ENCODE results near the gene NQO1. TPM values are rescaled to one million over a fixed set of nuclear protein-coding genes. Genes with fewer than 3 reads are reported as not detected.

The NQO1 gene
- total RNA-seq, 2 experiments from 2014 or later = 0.25 to 0.80 TPM

GRCh38 chr16:69744363-69745231 is 18.2 kb upstream of the NQO1 start:
- Mint-ChIP-seq H3K36me3 (ENCODE audit: low read depth) (peaks cover 86% of the 10 kb centered on the region), H3K9me3 (no peaks in the 10 kb centered on the region), H3K4me3 (no peak overlapping the region), H3K27me3 (no peaks in the 10 kb centered on the region), H3K4me1 (ENCODE audit: low read depth) (no peaks in the 10 kb centered on the region), H3K27ac (no peak overlapping the region)
- TF ChIP-seq CTCF (IDR thresholded peaks at IDR 0.05) = no peak
- Histone ChIP-seq H3K4me3 (ENCODE audit: low read length) (no peak overlapping the region), H3K27me3 (ENCODE audit: control insufficient read depth in 1 of 2, insufficient read depth in 2 of 2, low read length in 2 of 2) (no peaks in the 10 kb centered on the region), H3K4me1 (ENCODE audit: insufficient read depth, low read length) (no peaks in the 10 kb centered on the region), H3K27ac (ENCODE audit: low read depth in 1 of 2, low read length in 2 of 2) (no peak overlapping the region), H3K36me3 (ENCODE audit: insufficient read depth, low read length) (peaks cover 91% of the 10 kb centered on the region), H3K9me3 (ENCODE audit: control insufficient read depth in 1 of 2, insufficient read depth in 1 of 2, low read length in 2 of 2) (no peaks in the 10 kb centered on the region)
- ChIA-PET CTCF (no interaction called here), POLR2A (no interaction called here)
- ATAC-seq (ENCODE audit: poor library complexity) (no peak), DNase-seq (no peak)
- intact Hi-C loops (cut with DNase I, micrococcal nuclease) = no loop called here

GRCh38 chr16:69741951-69742904 is 15.9 kb upstream of the NQO1 start:
- peaks cover 68% of the 10 kb centered on the region for H3K36me3 ChIP-seq (ENCODE audit: insufficient read depth, low read length)
- no peak overlapping the region for H3K27ac ChIP-seq (ENCODE audit: low read depth in 1 of 2, low read length in 2 of 2)
- ChIA-PET POLR2A (no interaction called here), CTCF (interaction anchor here (1.6 kb wide), 1 partner anchor 12 kb away, joined by 5 read pairs; the partner anchor contains the start of gene NOB1)
- Mint-ChIP-seq H3K27me3 (no peaks in the 10 kb centered on the region), H3K36me3 (ENCODE audit: low read depth) (peaks cover 62% of the 10 kb centered on the region), H3K4me1 (ENCODE audit: low read depth) (no peaks in the 10 kb centered on the region), H3K4me3 (no peak overlapping the region), H3K9me3 (no peaks in the 10 kb centered on the region), H3K27ac (no peak overlapping the region)
- DNase-seq (no peak), ATAC-seq (ENCODE audit: poor library complexity) (no peak)
- no peaks in the 10 kb centered on the region for H3K27me3 ChIP-seq (ENCODE audit: control insufficient read depth in 1 of 2, insufficient read depth in 2 of 2, low read length in 2 of 2)
- H3K4me3 ChIP-seq (ENCODE audit: low read length) = no peak overlapping the region
- H3K9me3 ChIP-seq (ENCODE audit: control insufficient read depth in 1 of 2, insufficient read depth in 1 of 2, low read length in 2 of 2) = no peaks in the 10 kb centered on the region
- H3K4me1 ChIP-seq (ENCODE audit: insufficient read depth, low read length) = no peaks in the 10 kb centered on the region
- TF ChIP-seq CTCF (IDR thresholded peaks at IDR 0.05) = no peak
- intact Hi-C loops (cut with DNase I, micrococcal nuclease) = loop anchor here in 1 of 2 experiments (1.0 kb wide), 1 partner anchor 17 kb away; no protein-coding TSS in a partner anchor

GRCh38 chr16:69741519-69741918 is 15.2 kb upstream of the NQO1 start:
- ChIA-PET POLR2A (no interaction called here), CTCF (interaction anchor here (1.6 kb wide), 1 partner anchor 13 kb away, joined by 5 read pairs; the partner anchor contains the start of gene NOB1)
- no peak for ATAC-seq (ENCODE audit: poor library complexity)
- TF ChIP-seq CTCF (IDR thresholded peaks at IDR 0.05) = no peak
- H3K36me3 ChIP-seq (ENCODE audit: insufficient read depth, low read length) = peaks cover 62% of the 10 kb centered on the region
- peaks cover 59% of the 10 kb centered on the region for H3K36me3 Mint-ChIP-seq (ENCODE audit: low read depth)
- H3K9me3 Mint-ChIP-seq = no peaks in the 10 kb centered on the region
- H3K4me3 Mint-ChIP-seq = no peak overlapping the region
- H3K4me3 ChIP-seq (ENCODE audit: low read length) = no peak overlapping the region
- H3K27ac ChIP-seq (ENCODE audit: low read depth in 1 of 2, low read length in 2 of 2) = no peak overlapping the region
- intact Hi-C loops (cut with DNase I, micrococcal nuclease) = loop anchor here in 1 of 2 experiments (1.0 kb wide), 1 partner anchor 16 kb away; no protein-coding TSS in a partner anchor
- no peaks in the 10 kb centered on the region for H3K4me1 ChIP-seq (ENCODE audit: insufficient read depth, low read length)
- no peak overlapping the region for H3K27ac Mint-ChIP-seq
- H3K27me3 ChIP-seq (ENCODE audit: control insufficient read depth in 1 of 2, insufficient read depth in 2 of 2, low read length in 2 of 2) = no peaks in the 10 kb centered on the region
- H3K9me3 ChIP-seq (ENCODE audit: control insufficient read depth in 1 of 2, insufficient read depth in 1 of 2, low read length in 2 of 2) = no peaks in the 10 kb centered on the region
- no peaks in the 10 kb centered on the region for H3K27me3 Mint-ChIP-seq
- no peak for DNase-seq
- no peaks in the 10 kb centered on the region for H3K4me1 Mint-ChIP-seq (ENCODE audit: low read depth)
